ENCODE data around the gene CPNE5.
"Not testable (repeated sequence)": the region's sequence is repeated elsewhere in the genome, so short reads cannot be mapped to it uniquely, and the experiment has no call there.

Gene CPNE5

DNA sequence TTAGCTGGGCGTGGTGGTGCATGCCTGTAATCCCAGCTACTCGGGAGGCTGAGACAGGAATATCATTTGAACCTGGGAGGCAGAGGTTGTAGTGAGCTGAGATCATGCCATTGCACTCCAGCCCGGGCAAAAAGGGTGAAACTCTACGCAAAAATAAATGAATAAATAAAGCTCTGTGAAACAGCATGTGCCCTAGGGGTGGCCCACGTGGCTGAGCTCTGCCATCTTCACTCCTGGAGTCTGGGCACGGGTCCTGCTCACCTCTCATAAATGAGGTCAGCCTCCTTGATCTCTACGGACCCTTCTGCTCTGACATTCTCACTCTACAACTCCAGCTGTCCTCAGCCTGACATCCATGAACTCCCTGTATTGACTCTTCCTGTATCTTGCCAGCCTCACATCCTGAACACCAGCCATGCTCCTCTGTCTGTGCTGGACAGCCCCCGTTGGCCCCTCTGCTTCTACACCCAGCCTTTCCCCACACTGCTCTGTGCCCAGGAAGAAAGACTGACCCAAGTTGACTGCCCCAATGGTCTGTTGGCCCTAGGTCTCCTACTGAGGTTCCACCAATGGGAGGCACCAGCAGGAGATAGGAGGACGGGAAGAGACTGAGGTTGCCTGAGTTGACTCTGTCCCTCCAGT, 21.9 kb downstream of the CPNE5 start:
- DNase-seq (ENCODE audit: low read depth in 2 of 3, low spot score in 1 of 3): no peak

DNA sequence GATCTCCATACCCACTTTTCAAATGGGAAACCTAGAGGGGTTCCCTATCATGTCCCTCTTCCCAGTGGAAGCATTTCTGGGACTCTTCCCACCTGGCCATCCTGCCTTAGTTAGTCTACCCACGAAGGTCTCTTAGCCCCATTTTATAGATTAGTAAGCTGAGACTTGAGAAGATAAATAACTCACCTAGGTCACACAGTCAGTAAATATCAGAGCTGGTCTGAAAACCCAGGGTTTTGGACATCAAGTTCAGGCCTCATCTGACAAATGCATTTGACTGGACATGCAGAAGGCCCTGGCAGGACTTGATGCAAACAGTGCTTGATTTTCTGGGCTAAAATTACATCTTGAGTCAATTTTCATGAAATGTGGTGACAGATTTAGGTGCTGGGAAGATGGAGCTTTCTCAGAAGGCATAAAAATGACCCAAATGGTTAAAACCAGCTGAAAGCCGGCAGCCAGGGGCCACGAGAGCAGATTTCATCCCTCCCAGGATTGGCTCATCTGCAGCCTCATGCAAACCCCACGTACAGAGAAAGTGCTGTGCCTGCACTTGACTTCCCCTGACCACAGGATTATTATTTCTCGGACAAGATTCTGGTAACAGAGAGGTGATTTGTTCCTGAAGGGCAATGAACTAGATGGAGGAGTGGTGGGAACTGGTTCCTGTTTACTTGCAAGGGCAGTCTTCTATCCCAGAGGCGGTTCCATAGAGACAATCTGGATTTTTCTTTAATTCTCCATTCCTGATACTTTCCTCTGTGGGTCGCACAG, 23.1 kb downstream of the CPNE5 start:
- DNase-seq (ENCODE audit: low read depth in 2 of 3, low spot score in 1 of 3): no peak

DNA sequence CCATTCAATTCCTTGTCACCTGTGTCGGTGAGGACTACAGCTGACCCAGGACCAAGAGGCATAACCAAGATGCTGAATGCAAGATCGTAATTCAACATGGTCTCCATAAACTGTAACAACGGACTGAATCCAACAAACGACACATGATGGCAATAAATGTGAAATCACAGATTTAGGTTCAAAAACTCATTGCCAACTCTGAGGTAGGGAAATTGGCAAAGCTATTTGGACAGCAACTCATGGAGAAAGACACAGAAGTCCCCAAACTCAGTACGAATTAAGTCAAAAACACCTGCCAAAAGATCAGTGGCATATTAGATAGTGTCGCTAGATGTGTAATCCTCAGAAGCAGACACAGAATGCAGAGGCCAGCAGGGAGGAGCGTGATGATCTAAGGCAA, 25.0 kb downstream of the CPNE5 start:
- no peak for DNase-seq (ENCODE audit: low read depth in 2 of 3, low spot score in 1 of 3)

DNA sequence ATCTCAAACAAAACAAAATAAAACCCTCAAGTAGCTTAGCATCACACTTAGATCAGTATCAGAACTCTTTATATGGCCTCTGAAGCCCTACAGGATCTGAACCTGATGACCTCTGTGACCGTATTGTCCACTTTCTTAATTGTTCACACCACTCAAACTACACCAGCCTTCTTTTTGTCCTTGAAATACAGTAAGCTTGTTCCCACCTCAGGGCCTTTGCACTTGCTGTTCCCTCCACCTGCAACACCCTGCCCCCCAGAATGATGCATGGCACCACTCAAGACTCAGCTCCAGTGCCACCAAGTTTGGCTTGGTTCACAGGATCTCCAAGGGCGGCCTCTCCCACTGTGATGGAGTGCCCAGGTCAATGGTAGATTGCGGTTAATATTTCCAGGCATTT, 25.7 kb downstream of the CPNE5 start:
- DNase-seq (ENCODE audit: low read depth in 2 of 3, low spot score in 1 of 3): no peak

DNA sequence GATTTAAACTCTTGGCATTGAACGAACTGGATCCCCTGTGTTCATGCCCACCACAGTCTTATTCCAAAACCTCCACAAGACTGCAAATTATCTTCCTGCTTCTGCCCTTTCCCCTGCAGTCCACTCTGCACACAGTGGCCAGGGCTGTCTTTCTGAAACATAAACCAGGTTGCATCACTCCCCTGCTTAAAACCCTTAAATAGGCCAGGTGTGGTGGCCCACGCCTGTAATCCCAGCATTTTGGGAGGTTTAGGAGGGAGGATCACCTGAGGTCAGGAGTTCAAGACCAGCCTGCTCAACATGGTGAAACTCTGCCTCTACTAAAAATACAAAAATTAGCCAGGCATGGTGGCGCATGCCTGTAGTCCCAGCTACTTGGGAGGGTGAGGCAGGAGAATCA, 26.2 kb downstream of the CPNE5 start:
- not testable (repeated sequence) for DNase-seq (ENCODE audit: low read depth in 2 of 3, low spot score in 1 of 3)

DNA sequence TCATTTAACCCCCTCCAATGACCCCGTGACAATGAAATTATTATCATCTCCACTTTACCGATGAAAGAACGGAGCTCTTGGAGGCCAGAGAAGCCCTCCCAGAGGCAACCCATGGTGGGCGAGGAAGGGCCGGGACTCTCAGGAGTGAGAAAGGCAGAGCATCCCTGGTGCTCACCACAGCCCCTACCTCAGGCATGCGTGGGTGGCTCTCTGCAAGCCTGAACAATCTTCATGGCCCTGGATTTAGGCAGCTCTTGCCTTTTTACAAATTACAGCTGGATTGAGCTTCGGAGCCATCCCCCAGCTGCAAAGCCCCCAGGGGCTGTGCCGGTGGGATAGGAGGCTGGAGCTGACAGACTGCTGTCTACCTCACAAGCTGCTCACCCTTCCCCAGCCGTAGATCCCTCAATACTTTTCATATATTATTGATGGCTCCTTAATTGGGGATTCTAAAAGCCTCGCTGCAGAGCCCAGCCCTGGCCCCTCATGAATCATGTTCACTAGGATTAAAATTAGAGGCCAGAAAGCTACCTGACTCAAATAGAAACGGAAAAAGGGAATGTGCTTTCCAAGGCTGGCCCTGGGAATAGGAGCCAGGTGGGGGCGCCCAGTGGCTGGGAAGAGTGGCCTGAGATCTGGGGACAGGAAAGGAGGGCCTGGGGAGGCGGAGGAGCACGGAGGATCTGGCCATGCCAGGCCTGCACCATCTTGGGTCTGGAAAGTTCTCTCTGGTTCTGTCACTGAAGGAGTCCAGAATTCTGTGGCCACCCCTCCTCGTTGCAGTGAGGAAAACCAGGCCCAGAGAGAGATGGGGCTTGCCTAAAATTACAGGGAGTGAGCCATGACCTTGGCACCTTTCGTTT, 29.1 kb downstream of the CPNE5 start:
- DNase-seq (ENCODE audit: low read depth in 2 of 3, low spot score in 1 of 3): no peak

DNA sequence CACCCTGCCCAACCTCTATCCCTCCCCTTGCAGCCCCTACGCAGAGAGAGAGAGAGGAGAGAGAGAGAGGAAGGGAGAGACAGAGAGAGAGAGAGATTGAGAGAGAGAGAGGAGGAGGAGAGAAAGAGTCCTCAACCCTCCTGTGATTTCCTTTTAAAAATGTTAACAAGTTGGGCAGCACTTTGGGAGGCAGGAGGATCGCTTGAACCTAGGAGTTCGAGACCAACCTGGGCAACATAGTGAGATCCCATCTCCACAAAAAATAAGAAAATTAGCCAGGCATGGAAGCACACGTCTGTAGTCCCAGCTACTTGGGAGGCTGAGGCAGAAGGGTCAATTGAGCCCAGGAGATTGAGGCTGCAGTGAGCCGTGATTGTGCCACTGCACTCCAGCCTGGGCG, 30.1 kb downstream of the CPNE5 start:
- no peak for DNase-seq (ENCODE audit: low read depth in 2 of 3, low spot score in 1 of 3)

DNA sequence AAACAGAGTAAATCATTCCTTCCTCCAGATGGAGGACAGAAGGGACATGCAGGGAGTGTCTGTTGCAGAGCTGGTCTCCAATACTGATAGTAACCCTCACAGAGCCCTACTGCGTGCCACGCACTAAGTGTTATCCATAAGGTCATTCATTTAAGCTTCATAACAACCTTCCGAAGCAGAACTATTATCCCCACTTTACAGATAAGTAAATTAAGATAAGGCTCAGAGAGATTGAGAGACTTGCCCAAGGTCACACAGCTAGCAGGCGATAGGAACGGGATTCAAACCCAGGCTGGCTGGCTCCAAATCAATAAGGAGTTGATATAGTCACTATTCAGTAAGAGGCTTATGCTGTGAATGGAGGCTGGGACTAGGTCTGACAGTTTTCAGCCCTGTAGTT, 30.6 kb downstream of the CPNE5 start:
- DNase-seq (ENCODE audit: low read depth in 2 of 3, low spot score in 1 of 3): no peak

DNA sequence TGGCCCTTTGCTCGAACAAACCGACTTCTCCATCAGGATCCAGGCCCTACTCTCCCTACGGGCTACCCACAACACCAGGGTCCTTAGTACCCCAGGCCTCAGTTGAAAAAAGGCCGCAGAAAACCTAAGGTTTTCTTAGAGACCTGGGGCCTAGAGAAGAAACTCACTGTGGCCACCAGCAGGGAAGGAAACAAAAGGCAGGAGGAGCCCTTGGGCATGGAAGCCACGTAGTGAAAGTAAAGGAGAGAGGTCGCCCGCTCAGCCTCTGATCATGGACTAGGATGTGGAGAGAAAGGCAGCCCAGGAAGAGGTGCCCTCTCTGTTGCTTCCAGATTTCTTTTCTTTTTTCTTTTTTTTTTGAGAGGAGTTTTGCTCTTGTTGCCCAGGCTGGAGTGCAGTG, 31.5 kb downstream of the CPNE5 start:
- no peak for DNase-seq (ENCODE audit: low read depth in 2 of 3, low spot score in 1 of 3)

DNA sequence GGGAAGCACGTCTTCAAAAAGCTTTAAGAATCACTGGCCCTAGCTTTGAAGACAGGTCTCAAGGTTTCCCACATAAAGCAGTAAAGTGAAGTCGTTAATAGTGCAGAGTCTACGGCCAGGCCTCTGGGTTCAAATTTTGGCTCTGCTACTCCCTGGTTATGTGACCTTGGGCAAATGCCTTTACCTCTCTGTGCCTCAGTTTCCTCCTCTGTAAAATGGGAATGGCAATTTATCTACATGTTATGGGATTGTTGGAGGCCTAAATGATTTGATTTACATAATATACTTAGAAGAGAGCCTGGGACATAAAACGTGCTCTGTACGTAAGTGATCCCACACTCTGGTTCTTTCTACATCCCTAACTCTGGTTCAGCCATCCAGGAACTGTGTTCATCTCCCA, 32.1 kb downstream of the CPNE5 start:
- DNase-seq (ENCODE audit: low read depth in 2 of 3, low spot score in 1 of 3): no peak

DNA sequence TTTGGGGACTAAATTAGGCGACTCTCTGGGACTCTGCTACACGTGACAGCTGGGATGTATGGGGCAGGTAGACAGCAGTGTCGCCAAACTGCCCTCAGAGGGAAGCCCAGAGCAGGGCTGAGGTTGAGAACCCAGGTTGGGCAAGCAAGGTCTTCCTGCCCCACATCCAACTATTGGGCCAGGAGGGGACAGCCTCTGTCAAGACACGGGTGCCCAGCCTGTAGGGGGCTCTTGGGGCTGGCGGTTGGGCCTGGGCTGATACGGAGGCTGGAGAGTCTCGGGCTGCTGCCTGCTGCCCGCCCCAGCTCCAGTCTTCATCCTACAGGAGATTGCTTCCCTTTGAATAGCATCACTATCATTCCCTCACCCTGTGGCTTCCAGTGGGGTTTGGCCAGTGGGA, 33.3 kb downstream of the CPNE5 start:
- DNase-seq (ENCODE audit: low read depth in 2 of 3, low spot score in 1 of 3): no peak

DNA sequence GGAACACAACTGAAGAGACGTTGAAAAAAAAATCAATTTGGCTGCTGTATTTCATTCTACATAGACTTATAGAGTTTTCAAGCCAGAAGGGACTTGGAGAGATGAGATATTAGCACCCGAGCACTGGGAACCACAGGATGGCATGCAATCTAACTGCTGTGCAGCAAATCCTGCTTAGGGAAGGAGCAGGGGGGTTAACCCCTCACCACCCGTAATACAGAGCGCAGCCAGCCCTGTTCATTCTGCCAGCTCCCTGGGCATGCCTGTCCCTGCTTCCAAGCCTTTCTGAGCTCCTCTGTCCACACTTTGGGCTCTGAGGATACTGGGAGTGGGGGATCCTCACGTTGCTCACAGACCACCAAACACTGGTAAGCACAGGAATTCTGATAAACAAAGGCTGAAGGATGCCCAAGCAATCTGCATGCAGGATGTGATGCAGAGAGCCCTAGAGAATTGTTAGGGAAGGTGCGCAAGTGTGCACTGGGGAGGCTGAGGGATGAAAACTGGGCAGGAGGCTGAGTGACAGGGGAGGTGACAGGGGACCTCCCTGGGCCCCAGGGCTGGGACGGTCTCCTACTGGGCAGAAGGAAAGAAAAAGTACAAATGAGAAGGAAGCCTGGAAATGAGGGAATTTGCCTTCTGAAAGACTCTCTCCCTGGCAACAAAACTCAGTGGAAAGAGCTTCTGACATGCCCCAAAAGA, 34.0 kb downstream of the CPNE5 start:
- no peak for DNase-seq (ENCODE audit: low read depth in 2 of 3, low spot score in 1 of 3)

DNA sequence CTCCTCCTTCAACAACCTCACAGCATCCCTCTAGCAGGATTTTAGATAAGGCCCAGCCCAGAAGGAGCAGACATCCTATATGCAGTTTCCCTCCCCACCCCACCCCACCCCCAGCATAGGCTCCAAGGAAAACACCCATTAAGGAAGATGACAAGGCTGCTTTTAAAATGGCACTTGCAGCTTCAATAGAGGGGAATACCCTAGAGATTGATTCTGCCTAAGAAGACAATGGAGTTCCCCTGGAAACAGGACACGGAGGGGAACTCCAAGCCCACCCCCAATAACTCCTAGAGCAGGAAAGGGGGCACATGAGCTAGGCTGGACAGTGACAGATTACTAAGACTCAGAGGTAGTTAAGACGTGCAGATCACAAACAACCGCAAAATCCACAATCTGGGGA, 34.7 kb downstream of the CPNE5 start:
- DNase-seq (ENCODE audit: low read depth in 2 of 3, low spot score in 1 of 3): no peak

DNA sequence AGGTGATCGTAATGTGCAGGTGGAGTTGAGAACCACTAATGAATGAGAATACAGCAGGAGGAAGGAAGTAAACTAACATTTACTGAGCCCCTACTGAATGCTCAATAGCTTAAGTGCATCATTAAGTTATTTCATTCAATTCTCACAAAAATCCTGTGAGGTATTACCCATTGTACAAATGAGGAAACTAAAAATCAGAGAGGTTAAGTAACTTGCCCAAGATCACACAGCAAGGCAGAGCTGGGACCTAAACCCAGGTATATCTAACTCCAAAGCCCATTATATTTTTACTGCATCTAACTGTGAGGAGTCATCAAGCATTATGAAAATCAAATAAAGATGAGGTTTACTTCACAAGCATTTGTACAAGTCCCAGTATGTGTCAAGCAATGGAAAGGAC, 35.3 kb downstream of the CPNE5 start:
- no peak for DNase-seq (ENCODE audit: low read depth in 2 of 3, low spot score in 1 of 3)

DNA sequence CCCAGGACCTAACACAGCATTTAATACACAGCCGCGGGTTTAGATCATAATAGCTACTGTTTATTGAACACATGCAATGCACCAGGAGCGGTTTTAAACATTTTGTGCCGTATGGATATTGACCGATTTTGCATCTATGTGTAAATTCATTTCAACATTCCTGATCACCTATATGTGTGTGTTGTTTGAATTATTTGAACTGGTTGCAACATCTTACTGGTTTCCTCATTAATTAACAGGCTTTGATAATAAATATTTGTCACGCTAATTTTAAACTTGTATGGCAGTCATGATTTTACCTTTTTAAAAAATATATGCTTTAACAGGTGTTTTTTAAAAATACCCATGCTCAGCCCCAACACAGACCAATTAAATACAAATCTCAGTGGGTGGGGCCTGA, 35.8 kb downstream of the CPNE5 start:
- DNase-seq (ENCODE audit: low read depth in 2 of 3, low spot score in 1 of 3): no peak

DNA sequence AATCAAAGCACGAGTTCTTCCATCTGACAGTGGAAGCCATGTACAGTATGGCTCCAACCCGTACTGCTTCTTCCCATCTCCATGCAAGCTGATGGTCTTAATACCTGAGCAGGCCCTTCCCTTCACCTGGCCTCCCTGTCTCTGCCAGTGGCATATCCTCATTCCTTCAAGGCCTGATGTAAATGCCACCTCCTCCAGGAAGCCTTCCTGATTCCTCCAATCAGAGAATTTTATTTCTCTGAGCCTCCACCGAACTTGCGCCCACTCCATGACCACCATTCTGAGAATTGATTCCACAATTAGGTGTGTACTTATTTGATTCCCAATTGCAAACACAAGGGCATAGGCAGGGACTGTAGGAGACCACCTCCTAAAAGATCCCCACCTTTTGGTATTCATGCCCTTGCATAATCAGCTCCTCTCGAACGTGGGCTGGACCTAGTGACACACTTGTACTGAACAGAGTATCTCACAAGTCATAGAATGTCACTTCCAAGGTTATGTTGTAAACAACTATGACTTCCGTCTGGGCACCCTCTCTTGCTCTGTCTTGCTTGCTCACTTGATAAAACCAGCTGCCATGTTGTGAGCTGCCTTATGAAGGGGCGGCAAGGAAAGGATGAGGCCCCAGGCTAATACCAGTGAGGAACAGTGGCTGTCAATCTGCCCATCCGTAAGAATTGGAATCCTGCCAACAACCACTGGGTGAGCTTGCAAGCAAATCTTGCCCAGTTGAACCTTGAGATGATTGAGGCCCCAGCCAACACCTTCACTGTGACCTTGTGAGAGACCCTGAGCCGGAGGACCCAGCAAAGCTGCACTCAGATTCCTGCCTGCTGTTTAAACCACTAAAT, 38.8 kb downstream of the CPNE5 start:
- DNase-seq (ENCODE audit: low read depth in 2 of 3, low spot score in 1 of 3): no peak

DNA sequence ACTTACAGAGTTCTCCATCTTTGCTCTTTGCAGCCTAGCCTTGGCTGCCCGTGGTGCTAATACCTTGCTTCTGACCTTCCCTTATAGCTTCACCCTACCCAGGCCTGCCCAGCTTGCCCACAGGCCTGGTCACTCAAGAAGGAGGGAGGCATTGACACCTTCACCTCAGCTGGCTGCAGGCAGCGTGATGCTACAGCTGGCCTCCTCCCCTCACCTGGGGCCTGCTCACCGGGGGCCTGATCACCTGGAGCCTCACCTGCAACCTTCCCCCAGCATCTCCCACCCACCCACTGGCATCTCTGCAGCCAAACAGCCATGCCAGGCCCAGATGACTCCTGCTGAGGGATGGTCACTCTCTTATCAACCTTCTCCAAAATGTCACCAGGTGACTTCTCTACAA, 40.4 kb downstream of the CPNE5 start:
- DNase-seq (ENCODE audit: low read depth in 2 of 3, low spot score in 1 of 3): no peak

DNA sequence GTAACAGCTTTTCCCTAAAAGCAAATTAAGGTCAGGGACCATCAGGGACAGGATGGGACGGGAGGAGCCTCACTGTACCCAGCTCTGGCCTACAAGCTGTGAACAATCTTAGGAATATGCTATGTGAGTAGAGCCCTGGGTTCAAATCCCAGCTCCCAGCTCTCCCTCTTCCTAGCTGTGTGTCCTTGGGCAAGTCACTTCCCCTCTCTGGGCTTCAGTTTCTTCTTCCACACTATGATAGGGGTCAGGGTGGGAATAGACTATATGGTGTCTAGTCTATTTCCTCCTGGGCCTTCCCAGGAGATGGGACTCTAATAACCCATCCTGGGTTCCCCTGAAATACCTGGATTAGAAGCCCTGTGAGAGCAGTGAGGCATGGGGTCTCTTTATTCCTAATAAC, 41.6 kb downstream of the CPNE5 start:
- no peak for DNase-seq (ENCODE audit: low read depth in 2 of 3, low spot score in 1 of 3)

DNA sequence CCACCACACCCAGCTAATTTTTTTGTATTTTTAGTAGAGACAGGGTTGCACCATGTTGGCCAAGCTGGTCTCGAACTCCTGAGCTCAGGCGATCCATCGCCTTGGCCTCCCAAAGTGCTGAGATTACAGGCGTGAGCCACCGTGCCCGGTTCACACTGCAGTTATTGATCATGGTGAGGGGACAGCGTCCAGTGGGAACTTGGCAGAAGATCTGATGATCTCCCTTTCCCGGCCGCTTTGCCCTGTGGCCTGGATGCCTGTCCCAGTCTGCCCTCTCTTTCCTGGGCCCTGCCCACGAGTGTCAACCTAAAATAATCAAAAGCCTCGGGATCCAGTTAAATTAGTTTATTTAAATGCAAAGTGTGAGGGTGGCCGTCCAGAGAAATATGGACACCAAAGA, 42.2 kb downstream of the CPNE5 start:
- no peak for DNase-seq (ENCODE audit: low read depth in 2 of 3, low spot score in 1 of 3)

DNA sequence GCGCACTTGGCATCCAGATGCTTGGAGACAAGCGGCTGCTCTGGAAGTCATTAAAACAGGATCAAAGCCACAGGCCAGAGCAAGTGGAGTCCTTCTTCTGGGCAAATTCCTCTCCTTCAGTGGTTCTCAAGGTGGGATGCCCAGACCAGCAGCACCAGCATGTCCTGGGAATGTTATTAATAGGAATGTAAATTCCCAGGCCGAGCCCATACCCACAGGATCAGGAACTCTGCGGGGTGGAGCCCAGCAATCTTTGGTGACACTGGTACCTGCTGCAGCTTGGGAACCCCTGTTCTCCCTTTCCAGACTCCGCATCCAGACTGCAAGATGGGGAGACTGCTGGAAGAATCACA, 44.6 kb downstream of the CPNE5 start:
- DNase-seq (ENCODE audit: low read depth in 2 of 3, low spot score in 1 of 3): no peak

Measured in stimulated activated CD4-positive, alpha-beta T cell treated with anti-CD3 and anti-CD28 coated beads, Interleukin-12 subunit alpha, Interleukin-12 subunit beta, amount 100 ng/mL, for 48 hours (primary cell).